HG03045 (cell line): Measurements from ENCODE around the gene NPLOC4.
A peak's percentile ranks its signal among the peaks of the same experiment; 100 is the strongest.

ENCODE experiments used
- ATAC-seq: cut with Tn5 transposase; IDR thresholded peaks from one replicate; pipeline ENCODE4 v1.9.1; 2021; ENCODE audit warnings: mild to moderate bottlenecking, moderate library complexity; ENCODE audit not compliant: unreplicated experiment

Gene NPLOC4

DNA sequence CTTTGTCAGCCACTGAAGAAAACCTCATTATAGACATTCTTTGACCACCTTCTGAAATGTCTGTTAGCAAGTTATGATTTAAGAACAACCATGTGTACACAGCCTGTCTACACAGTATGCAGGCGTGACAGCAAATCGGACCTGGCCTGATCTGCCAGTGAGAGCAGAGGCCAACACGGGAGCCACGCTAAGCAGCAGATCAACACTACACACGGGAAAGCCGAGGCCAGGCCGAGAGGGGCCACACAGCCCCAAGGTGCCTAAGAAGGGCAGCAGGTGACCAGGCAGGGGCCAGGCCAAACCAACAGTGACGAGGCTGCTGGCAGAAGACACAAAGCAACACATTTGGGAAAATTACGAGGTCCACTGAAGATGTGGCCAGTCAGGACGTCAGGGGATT, 68.5 kb downstream of the NPLOC4 start:
- ATAC-seq, result no peak

DNA sequence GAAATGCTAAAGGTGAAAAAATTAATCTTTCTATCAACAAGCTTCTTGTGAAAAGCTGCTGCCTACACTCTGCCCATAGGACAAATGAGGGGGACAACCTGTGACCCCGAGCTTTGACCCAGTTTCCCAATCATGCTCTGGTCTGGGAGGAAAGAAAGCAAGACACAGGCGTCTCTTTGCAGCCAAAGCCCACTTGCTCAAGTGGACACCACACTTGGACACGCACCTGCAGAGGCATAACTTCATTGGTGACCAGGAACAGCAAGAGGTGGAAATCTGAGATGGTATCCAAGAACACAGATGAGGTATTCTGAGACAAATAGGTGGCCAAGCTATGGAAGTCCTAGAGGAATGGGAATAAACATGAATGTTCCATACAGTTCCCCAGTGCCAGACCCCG, 69.7 kb downstream of the NPLOC4 start:
- no peak for ATAC-seq

DNA sequence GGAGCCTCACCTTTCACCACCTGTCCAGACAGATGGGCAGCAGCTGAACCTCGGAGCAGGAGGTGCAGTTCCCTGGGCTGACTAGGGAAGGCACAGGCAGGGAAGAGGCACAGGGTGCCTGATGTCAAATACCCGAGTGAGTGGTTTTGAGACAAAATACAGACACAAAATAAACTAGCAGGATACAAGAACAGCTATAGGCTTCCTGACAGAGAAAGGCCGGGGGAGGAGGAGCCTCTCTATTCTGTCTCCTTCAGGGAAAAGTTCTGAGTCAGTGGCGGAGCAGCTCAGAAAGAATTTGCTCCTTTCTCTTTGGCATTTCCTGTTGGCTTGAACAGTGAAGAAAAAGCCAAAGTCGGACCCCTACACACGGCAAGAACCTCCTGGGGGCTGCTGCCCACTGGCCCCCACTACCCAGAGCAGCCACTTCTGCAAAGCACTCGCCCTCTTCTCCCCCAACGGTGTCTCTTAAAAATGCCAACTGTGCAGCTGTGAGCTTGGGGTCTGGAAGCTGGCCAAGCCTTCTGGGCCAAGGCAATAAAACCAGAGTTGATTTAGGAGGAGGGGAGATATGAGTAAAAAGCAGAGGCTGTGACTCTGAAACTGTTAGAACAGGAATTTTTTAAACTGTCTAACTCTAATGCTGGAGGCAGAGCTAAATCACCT, 70.3 kb downstream of the NPLOC4 start:
- ATAC-seq, result no peak

DNA sequence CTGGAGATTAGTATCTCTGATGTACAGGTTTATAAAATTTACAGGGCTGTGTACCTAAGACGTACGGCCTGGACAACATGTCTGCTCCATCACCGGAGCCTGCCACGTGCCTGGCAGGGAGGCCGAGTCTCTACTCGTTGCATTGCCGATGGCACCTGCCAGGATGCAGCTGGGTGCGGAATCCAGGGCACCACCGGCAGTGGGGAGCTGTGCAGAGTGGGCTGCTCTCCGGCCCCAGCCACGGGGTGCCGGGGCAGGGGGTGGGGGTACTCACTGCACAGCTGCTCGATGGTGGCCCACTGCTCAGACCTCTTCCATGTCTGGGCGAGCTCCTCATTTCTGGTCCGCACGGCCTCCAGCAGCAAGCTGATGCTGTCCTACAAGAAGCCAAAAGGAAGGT, 71.7 kb downstream of the NPLOC4 start:
- ATAC-seq, result no peak

DNA sequence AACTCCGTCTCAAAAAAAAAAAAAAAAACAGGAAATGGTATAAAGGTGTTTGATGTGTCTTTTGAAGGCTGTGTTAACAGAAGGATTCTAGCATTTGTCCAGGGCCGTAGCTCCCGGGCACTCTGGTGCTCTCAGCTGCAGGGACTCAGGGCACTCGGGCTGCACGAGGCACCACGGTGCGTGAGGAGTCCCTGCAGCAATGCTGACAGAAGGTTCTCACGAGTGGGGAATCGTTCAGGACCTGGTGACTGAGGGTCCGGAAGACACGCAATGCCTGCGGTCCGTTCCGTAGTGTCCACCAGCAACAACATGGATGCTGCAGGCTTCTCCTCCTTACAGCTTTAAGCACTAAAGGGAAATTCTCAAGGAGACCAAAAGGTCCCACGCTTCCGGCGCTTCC, 72.1 kb downstream of the NPLOC4 start:
- no peak for ATAC-seq

DNA sequence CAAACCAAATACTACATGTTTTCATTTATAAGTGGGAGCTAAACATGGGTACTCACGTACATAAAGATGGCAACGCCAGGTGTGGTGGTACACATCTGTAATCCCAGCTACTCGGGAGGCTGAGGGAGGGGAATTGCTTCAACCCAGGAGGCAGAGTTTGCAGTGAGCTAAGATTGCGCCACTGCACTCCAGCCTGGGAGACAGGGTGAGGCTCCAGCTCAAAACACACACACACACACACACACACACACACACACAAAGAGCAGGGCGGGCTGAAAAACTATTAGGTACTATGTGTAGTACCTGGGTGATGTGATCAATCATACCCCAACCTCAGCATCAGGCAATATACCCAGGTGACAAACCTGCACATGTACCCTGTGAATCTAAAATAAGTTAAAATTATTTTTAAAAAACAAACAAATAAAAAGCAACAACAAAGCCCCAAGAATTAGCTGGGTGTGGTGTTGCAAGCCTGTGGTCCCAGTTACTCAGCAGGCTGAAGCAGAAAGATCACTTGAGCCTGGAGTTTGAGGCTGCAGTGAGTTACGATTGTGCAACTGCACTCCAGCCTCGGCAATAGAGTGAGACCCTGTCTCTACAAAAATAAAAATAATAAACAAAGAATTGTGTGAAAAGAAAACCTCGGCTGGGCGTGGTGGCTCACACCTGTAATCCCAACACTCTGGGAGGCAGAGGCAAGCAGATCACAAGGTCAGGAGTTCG, 72.9 kb downstream of the NPLOC4 start:
- no peak for ATAC-seq

DNA sequence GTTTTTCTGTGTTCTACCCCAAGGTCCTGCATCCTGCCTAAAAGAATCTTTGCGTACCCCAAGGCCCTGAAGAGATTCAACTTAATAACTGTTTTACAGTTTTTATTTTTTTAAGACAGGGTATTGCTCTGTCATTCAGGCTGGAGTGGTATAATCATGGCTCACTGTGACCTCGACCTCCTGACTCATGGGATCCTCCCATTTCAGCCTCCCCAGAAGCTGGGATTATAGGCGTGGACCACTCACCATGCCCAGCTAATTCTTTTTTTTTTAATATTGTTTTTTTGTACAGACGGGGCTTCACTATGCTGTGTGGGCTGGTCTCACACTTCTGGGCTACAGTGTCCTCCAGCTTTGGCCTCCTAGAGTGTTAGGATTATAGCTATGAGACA, 75.4 kb downstream of the NPLOC4 start:
- ATAC-seq, result no peak

DNA sequence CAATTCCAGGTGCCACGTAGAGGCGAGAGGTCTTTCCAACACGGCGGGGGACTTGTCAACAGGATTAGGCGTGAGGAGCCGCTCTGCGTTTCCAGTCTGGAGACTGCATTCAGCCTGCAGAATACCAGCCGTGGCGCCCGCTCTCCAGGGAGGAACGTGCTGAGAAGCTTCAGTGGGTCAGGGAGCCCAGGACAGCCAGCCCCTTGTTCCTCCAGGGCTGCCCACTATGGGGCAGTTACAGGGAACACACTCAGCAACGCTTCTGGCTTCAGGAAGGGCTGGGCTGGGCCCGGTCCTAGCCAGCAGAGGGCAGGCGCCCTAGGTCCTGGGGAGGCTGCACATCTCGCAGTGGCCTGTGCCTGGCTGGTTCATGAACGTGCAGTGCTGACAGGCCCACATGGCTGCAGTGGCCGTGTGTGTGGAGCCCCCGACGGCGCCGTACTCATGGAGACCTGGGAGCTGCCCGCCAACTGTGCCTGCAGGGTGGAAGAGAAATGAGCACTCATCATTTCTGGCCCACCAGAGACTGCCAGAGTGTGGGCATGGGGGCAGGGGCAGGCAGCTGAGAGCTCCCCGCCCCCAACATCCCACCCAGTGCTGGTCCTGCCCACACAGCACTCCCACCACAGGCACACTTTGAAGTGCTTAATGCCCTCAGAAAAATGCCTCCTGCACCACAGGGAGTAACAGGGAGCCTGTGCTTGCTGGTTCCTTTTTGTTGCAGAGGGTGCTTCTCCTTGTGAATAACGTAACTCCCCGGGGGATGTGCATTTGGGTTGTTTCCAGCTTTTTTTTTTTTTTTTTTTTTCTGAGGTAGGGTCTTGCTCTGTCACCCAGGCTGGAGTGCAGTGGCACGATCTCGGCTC, 77.7 kb downstream of the NPLOC4 start:
- ATAC-seq, result no peak

DNA sequence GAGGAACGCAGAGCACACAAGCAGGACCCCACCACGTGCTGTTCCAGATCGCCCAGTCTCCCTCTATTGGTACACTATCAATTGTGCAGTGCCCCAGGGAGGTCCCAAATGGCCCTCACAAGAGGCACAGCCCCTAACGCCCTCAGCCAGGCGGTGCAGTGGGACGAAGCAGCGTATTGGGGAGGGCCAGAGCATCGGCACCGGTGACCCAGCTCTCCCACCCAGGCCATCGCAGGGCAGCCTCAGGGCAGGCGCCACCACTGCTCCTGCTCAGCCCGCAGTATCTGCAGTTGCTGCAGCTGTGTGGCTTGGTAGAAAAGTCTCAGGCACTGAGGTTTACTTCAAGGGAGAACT, 78.8 kb downstream of the NPLOC4 start:
- ATAC-seq, result no peak

DNA sequence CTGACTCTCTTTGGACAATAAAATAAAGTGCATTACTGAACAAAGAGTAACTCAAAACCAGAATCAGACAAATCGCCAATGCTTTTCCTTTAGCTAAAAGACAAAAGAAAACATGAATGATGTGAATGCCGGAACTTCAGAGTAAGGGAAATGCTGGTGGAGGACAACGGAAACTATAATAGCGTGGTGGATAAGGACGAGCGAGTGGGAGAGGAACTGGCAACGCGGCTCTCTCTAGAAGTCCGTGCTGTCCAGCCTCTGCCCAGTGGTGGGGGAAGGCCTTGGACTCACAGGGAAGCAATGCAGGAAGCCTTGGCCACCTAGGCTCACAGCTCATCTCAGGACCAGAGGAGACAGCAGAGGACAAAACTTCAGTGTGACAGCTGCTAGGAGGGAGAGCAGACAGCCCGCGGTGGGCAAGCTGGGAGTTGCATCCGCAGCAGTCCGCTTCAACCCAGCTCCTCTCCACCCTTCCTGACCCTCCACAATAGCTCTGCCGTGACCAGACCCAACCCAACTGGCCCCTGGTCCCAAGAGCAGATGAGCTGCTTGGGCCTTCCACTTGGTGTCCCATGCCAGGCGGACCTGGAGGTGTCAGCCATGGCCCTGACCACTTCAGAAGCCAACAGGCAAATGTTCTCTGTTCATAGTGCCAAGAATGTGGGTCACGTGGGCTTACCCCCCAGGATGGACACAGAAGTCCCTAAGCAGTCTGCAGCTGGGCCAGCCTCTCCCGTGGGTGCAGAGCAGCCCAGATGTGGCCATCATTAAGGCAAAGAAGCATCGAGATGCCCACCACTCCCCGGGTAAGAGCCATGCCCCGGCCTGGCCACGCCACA, 79.4 kb downstream of the NPLOC4 start:
- ATAC-seq, result no peak

DNA sequence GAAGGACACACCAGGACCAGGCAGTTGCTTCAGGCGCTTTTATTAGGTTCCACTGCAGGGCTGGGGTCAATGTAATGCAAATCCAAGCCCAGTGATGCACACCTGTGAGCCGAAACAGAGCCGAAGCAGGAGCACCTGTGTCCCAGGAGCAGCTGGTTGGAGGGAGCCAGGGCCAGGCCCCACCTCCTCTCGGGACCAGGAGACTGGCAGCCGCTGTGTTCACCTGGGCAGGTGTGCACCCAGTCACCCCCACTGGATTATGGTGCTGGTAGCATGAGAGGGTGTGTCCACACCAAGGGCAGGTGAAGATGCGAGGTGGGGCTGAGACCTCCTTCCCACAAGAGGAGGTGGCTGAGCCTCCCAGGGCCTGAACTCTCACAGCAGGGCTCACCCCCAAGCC, 80.0 kb downstream of the NPLOC4 start:
- no peak for ATAC-seq

DNA sequence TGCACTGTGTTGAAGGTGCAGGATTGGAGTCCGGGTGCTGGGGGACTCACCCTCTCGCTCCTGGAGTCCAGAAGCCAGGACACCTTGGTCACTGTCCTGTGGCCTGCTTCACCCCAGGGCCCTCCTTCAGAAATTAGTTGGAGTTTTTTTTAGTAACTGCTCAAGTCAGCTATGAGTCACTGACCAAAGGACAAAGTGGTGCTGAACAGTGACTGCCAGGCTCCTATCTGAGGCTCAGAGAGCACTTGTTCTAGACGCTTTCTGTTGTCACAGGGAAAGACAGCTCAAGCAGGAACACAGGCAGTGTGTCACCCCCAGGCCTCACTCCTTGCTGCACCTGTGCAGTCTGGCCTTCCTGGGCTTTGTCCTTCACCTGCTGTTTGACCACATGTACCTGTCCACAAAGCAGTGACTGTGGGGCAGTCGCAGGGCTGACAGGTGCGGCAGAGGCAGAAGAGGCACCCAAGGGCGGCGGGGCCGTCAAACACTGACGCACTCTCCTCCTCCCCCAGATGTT, 80.7 kb downstream of the NPLOC4 start:
- ATAC-seq, result no peak

DNA sequence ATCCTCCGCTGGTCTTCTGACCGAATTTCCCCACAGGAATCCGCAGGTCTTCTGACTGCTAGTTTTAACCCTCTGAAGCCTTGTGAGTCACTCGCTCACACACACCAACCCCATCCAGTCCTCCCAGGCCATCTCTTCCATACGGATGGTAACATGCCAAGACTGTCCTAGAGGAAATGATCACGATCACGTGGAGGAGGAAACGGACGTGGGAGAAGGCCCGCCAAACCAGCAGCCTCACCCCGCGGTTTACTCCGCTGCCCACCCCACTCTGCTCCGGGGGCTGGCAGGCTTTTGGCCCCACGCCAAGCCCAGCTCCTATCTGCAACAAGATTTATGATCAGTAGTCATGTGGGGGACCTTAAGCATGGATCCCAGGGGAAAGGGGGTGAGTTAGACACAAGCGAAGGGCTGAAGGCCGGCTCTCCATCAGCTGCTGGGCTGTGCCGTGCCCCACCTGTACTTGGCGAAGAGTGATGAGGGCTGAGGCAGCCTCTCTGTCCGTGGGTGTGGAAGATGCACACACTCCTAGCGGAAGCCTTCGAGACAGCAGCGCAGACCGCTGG, 83.2 kb downstream of the NPLOC4 start:
- no peak for ATAC-seq

DNA sequence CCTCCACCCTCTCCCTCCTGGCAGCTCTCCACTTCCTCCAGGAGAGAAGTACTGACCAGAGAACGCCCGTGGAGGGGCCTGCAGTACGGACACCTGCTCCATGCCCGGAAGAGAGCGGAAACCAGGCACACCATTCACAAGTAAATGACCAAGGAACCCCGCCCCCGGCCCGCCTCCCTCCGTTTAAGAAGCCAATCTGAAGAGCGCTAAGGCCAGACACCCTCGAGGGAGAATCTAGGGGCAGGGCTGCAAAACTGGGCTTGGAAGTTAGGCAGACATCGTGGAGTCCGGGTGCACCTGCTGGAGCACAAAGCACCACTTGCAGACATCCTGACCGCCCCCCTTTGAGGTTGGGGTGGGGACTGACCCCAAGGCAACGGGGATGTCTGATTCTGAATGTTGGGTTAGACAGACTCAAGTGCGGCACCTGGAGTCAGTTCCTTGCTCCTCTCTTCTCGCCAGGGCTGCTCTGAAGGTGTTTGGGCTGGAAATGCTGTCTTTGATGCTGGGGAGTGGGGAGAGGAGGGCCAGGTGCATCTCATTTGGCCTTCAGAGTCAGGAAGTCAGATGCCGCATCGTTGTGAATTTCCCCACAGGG, 83.8 kb downstream of the NPLOC4 start:
- peak; percentile 34 for ATAC-seq

DNA sequence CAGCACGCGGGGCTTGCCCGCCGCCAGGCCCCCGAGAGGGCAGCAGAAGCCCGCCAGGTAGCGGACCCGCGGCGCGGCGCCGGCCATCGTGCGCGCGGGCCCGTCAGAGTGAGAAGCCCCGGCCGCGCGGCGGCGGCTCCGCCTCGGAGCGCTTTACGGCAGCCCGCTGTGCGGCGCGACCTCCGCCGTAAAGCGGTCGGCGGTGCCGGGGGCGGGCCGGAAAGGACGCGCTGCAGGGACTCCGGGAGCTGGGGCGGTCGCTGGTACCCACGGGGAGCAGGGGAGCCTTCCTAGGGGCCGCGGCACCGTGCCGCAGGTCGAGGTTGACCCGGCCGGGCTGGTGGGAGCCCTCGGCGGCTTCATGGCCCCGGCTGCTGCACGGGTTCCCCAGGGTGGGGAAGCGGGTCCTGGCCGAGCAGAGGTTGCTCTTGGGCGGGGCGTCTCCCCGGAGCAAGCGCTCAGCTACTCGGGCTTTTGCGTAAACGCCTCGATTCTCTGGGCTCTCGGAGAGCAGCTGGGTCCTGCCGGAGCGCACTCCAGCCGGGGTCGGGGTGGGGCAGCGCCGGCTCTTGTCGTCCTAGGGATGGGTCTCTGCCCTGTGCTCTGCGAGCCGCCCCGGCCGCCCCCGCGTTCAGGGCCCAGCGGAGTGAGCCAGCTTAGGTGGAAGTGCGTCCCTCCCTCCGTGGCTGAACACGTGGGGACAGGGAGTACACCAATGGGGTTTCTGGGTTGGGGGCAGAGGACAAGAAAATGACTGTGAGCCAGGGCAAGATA, 84.5 kb downstream of the NPLOC4 start, which contains the start of gene FAAP100:
TSS of gene FAAP100 (minus strand) at position 110 of the 774 bp plus-strand sequence. CDS start at position 87, 23 bp downstream.
- peak; percentile 42 for ATAC-seq

DNA sequence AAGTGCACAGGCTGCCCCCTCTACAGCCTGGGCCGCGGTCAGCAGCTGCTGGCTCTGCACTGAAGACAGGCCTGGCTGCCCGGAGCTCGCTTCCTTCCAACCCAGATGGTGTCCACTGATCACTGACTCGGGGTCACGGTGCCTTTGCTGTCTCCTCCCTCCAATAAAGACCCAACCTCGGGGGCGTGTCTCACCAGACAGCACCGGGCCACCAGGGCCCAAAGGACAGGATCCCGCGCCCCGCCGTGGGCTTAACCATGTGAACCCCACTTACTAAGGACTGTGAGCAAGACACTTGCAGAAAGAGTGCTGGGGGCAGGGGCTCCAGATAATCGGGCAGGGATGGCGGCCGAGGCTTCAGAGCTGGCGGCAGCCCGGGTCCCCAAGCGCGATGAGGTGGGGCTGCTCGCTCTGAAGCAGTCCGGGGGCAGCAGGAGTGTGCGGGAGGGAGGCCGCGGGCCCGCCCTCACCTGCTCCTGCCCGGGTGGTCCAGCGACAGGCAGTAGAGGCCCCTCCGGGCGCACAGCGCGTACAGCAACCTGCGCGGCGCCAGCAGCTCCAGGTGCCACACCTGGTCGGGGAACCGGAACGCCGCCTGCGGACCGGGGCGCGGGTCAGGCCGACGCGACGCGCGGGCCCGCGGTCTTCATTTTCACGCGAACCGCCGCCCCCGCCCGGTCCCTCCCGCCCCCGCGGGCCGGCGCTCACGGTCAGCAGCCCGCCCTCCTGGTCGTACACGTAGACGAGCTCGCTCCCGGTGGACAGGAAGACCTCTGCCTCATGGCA, 85.3 kb downstream of the NPLOC4 start:
- ATAC-seq, result no peak

DNA sequence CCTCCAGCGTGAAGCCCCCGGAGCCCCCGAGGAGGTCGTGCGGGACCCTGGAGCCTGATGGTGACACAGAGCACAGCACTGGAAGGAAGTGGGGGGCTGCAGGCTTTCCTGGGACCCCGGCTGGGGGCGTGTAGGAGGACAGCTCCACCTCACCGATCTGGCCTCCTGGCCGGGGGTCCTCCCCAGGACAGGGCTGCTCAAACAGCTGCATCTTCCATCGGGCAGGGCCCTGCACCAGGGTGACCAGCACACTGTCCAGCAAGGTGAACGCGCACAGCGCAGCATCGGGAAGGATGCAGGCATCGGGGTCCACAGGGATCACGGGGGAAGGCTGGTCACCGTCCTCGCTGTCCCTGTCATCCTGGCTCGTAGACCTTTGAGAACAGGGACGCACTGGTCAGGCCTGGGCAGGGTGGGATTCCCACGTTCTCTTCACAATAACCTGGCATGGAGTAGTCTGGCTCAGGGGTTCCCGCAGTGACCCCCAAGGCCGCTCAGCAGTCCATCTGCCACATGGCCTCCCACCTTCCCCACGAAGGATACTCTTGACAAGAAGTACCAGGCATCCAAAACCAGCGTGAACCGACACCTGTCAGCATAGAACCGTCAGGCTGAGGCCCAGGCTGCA, 86.0 kb downstream of the NPLOC4 start:
- no peak for ATAC-seq

DNA sequence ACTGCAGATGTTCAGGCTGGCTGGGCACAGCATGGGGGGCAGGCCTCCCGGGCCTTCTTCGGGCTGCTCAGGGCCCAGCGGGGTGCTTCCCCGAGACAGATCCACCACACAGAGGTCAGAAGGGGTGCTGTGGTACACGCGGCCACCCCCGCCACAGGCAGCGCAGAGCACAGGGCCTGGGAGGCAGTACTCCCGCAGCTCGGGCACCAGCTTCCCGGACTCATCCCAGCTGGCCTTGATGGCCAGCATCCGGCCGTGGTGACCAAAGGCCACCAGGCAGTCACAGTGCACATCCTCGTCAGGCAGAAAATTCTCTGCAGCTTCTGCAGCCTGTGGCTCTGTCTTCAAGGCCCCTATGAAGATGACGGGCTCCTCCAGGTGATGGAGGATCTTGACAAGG, 86.6 kb downstream of the NPLOC4 start:
- no peak for ATAC-seq
